GM12878 (cell line): Measurements from ENCODE around the gene COL6A1. TPM values are rescaled to one million over a fixed set of nuclear protein-coding genes. Genes with fewer than 3 reads are reported as not detected.

Experiments used
- E4F1 ChIP-seq: fragments of 450-650 bp; IDR thresholded peaks from 2 replicates; pipeline ENCODE4 v1.6.1; 2018; ENCODE audit warnings: borderline replicate concordance, mild to moderate bottlenecking; ENCODE audit not compliant: partially characterized antibody
- IRF5 ChIP-seq: fragments of 450-650 bp; IDR thresholded peaks from 2 replicates; pipeline ENCODE4 v1.6.1; 2017; ENCODE audit warnings: borderline replicate concordance
- NKRF ChIP-seq: fragments of 450-650 bp; conservative IDR thresholded peaks from 2 replicates; pipeline ENCODE4 v1.6.1; 2017; ENCODE audit warnings: mild to moderate bottlenecking, moderate library complexity
- USF1 ChIP-seq: IDR thresholded peaks from 2 replicates; pipeline ENCODE4 v1.6.1; 2011; ENCODE audit warnings: borderline replicate concordance, low read depth, mild to moderate bottlenecking, moderate library complexity, mixed read lengths, low read length; ENCODE audit not compliant: insufficient read depth; ENCODE audit errors: extremely low read length
- ZBTB4 ChIP-seq: fragments of 450-650 bp; formaldehyde crosslinking; IDR thresholded peaks from 2 replicates; pipeline ENCODE4 v1.4.0; 2022; ENCODE audit warnings: mild to moderate bottlenecking, moderate library complexity
- ZNF384 ChIP-seq: IDR thresholded peaks from 2 replicates; pipeline ENCODE4 v1.6.1; 2012; ENCODE audit warnings: low read depth, mild to moderate bottlenecking, low read length, improper control_type of control experiment, borderline replicate concordance
- polyA plus RNA-seq, 11 experiments: library from polyadenylated mRNA; depleted of rRNA in 4 of 11; unstranded in 6 of 11; stranded (reverse) in 5 of 11; fragments of >200 nt; fragmentation: Nextera tagmentation in 4 of 11; fragmentation: Illumina TruSeq in 1 of 11; extraction: Ambion mirVana in 4 of 11; extraction: Trizol in 1 of 11; gene quantifications; 1 replicate in 1 of 11; 2 replicates in 10 of 11; pipeline versions ENCODE4 v1.2.1 to v1.2.3, GENCODE V29; 2011 to 2016; ENCODE audit warnings: inconsistent platforms in 2 of 11, missing spikeins in 2 of 11, low read depth in 1 of 11
- total RNA-seq, 4 experiments: library from RNA; depleted of rRNA in 3 of 4; stranded (reverse); fragments of >200 nt in 3 of 4; fragmentation: Illumina TruSeq in 1 of 4; extraction: Trizol in 1 of 4; gene quantifications; 2 replicates each; pipeline versions ENCODE4 v1.2.1 to v1.2.3, GENCODE V29; 2013 to 2021

Gene COL6A1
- total and polyA plus RNA-seq, 10 of the 15 experiments (the other 5 are each of a cell fraction or from before 2014, with no cell fraction given), result 0.12 to 1.3 (median 0.20) TPM; not detected in 7

GRCh38 chr21:45996311-45997204, 15.0 kb downstream of the COL6A1 start (continued):
- TF ChIP-seq E4F1, result no peak
- TF ChIP-seq NKRF, result no peak
- TF ChIP-seq IRF5, result no peak
- TF ChIP-seq USF1, result no peak
- TF ChIP-seq ZBTB4, result no peak
- no peak for TF ChIP-seq ZNF384
- TF ChIP-seq, all 136 proteins: peak for 0
